Activated CD4-positive, alpha-beta T cell treated with anti-CD3 and anti-CD28 coated beads, Interleukin-2, amount 50 U/mL, for 16 hours (primary cell): ENCODE data around the gene ELMO2.
"Not testable (repeated sequence)": the region's sequence is repeated elsewhere in the genome, so short reads cannot be mapped to it uniquely, and the experiment has no call there.

Source experiments
- DNase-seq: peaks from one replicate; pipeline ENCODE4 v3.0.0-alpha.2; 2020

Gene ELMO2

GRCh38 chr20:46401478-46401860 is 4.9 kb downstream of the ELMO2 start:
- peak; percentile 35 for DNase-seq

- peak; percentile 77 for DNase-seq
These were observed 5.5 kb downstream of the ELMO2 start for GRCh38 chr20:46400828-46401477.

DNA sequence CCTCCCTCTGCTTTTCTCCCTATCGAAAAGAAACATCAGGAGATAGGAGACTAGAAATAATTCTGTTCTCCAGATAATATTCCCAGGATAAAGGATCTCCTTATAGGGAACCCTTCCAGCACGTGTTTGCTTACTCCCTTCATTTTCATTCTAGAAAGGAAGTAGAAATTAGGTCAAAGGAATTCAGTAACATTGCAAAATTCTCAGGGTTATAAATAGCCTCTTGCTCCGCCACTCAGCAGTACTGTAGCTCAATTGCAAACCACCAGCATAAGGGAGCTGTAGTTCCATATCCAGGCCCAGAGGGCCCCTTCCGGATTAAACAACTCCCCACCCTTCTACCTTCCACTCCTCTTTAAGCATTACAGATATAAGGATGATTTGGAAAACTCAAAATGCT is 6.2 kb downstream of the ELMO2 start:
- no peak for DNase-seq

- DNase-seq = no peak
These were observed 7.0 kb downstream of the ELMO2 start for GRCh38 chr20:46399401-46399800.

DNA sequence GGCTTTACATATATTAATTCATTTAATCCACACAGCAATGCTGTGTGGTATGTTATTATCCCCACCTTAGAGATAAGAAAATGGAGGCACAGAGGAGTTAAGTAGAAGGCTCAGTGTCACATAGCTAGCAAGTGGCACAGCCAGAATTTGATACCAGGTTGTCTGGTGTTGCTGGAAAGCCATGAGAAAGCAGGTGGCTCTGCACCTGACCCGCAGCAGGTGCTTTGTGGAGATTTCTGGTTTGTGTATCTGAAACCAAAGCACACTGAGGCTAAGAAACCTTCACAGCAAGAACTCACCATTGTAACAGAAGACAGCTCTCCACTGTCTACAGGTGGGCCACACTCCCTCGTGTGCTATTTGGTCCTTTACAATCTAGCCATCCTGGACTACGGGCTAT is 7.5 kb downstream of the ELMO2 start:
- DNase-seq = no peak

DNA sequence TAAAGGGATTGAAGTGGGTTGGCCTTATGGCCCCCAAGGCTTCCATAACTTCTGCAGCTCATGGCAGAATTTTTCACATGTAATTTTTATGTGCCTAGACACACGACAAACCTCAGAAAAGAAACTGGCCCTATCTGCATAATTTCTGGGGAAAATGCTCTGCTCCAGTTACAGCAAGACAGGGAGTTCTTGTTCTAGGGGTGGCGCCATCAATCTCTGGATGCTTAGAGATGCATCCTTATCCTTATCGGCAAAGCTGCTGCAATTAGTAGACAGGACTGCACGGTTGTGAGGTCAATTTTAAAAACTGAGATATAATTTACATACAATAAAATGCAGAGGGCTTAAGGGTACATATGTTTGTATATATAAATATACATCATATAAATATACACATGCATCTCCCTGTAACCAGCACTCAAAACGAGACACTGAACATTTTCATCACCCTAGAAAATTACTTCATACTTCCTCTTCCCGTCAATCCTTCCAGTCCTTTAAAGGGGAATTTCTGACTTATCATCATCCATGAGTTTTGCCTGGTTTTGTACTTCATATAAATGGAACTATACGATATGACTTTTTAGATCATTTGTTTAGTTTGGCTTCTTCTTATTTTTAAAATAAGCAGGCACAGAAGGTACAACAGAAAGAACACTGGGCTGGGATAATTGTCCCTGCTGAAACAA is 10.2 kb downstream of the ELMO2 start:
- DNase-seq = no peak

- no peak for DNase-seq
These were observed 11.3 kb downstream of the ELMO2 start for GRCh38 chr20:46394872-46395760.

GRCh38 chr20:46393967-46394366 is 12.4 kb downstream of the ELMO2 start:
- no peak for DNase-seq

DNA sequence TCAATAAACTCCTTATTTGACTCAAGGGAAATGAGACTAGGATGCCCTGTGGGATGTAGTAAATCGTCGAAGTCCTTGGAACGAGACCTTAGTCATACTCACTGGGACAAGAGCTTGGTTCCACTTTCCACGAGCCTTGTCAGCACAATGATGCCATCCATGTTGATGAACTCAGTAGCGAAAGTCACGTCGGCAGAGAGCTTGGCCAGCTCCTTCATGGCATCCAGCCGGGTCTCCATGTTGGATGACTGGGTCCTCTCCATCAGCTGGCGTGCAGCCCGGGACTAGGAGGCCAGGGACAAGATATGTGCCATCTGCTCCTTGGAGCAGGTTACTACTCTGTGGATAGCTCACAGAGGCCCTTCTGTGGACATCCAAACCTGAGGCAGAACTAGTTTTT is 17.5 kb downstream of the ELMO2 start:
- DNase-seq = no peak

- no peak for DNase-seq
These were observed 18.1 kb downstream of the ELMO2 start for GRCh38 chr20:46388201-46388836.

DNA sequence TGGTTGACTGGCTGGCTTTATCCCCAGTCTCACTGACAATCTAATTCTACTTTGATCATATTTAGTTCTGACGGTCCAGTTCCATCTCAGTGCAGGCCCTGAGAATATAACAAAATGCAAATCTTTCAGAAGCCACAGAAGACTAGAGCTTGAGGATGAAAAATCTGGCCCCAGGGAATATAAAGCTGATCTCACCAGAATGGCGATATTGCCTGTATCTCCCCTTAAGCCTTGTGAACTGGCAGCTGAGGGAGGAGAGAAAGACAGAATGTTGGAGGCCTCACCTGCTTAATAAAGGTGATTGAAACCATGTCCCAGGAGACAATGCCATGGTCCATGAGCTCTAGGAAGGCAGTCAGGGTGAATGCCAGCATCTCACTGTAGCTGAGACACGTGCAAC is 19.4 kb downstream of the ELMO2 start:
- not testable (repeated sequence) for DNase-seq

DNA sequence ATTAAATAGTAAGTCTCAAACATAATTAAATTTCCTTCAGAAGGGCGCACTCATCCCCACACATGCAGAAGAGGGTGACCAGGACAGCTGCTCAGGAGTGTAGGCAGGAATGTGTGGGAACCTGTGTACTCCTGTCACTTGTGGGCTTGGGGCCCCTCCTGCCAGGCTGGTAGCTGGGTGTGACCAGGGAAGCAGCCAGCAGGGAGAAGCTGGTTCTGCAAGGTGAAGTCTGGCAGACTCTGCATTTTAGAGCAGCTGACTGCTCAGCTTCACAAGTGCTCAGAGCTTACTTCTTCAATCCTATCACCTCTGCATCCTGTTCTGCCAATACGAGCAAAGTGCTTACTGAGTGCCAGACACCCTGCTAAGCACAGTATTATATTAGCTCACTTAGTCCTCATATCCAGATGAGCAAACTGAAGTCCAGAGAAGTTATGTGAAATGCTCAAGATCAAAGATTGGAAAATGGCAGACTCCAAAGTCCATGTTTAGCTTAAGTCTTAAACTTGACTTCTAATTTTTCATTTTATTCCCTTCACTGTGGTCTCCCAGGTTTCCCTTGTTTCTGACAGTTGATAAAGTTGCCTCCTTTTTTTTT is 27.9 kb downstream of the ELMO2 start:
- DNase-seq = no peak

DNA sequence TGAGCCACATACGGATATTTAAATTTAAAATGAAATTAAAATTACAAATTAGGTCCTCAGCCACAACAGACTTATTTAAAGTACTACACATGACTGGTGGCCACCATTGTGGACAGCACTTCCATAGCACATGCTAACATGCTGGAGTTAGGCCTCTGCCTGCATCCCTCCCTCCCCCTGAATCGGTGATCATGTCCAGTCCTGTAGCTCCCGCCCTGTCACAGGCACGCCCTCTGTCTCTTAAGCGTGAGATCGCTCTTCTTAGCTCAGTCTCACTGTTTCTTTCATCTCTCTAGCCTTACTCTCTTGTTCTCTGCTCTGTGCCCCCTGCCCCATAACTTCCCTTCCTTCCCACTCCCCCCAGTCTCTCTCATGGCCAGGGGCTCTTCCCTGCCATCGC is 28.9 kb downstream of the ELMO2 start:
- DNase-seq = no peak

- DNase-seq = no peak
These were observed 30.1 kb downstream of the ELMO2 start for GRCh38 chr20:46376196-46376785.

DNA sequence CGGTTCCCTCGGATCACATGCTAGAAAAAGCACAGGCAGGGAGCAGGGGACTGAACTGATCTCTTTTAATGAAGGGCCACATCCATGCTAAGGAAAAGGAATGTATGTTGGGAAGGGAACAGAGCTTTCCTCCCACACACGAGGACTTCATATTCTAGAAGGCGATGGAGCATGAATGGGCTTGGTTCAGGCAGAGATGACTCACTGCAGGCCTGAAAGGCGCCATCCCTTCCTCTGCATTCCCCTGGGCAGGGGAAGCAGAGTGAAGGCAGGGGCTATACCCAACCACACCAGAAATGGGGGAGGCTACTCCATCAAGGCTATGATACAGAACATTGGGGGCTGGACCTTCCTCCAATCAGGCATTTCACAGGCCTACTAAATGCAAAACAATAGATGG is 30.6 kb downstream of the ELMO2 start:
- no peak for DNase-seq

DNA sequence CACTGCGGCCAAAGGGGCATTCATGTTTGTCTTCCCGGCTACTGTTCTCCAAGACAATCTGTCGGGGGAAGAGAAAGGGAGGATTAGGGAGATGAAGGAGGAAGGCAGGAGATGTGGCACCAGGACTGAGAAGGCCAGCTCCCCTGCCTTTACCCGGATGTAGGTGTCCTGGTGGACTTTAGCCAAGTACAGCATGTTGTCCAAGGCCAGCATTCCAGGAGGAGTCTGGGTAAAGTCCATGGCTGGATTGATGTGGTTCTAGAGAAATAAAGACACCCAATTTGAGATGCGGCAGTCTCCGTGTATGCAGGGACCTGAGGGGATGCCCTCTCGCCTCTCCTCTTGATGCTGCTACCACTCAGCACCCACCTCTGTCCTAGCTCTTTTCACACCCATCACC is 32.0 kb downstream of the ELMO2 start:
- no peak for DNase-seq

GRCh38 chr20:46371656-46372055 is 34.8 kb downstream of the ELMO2 start:
- no peak for DNase-seq

DNA sequence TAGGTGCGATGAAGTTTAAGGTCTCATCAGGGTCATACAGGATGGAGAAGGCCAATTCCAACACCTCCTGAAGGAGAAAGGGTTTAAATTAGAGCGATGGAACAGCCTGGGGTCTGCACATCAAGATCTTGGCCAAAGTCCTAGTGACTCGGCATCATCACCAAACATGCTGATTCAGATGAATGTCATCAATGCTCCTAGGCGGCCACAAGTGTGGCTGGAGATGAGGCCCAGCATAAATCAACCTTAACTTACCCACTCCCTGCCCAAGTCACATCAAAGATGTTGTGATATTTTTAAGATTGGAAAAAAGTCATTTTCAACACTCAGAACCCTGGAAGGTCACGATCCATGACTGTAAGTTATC is 37.5 kb downstream of the ELMO2 start:
- no peak for DNase-seq

GRCh38 chr20:46367967-46368901 is 38.2 kb downstream of the ELMO2 start:
- DNase-seq = no peak

- DNase-seq = no peak
These were observed 39.2 kb downstream of the ELMO2 start for GRCh38 chr20:46367234-46367633.

- no peak for DNase-seq
These were observed 39.6 kb downstream of the ELMO2 start for GRCh38 chr20:46366826-46367225.
